HG03175 (cell line): ENCODE data around the gene ARMC3.
A peak's percentile ranks its signal among the peaks of the same experiment; 100 is the strongest.

Experiments used
- ATAC-seq: cut with Tn5 transposase; IDR thresholded peaks from one replicate; pipeline ENCODE4 v1.9.1; 2021; ENCODE audit warnings: mild to moderate bottlenecking, moderate library complexity; ENCODE audit not compliant: unreplicated experiment

The ARMC3 gene

GRCh38 chr10:22988581-22989360, 60.9 kb downstream of the ARMC3 start:
- ATAC-seq = peak; percentile 57

GRCh38 chr10:22990443-22990842, 62.6 kb downstream of the ARMC3 start:
- ATAC-seq = no peak

GRCh38 chr10:22992075-22992474, 64.2 kb downstream of the ARMC3 start:
- no peak for ATAC-seq

- no peak for ATAC-seq
Measured at GRCh38 chr10:22992621-22993020, 64.8 kb downstream of the ARMC3 start.

DNA sequence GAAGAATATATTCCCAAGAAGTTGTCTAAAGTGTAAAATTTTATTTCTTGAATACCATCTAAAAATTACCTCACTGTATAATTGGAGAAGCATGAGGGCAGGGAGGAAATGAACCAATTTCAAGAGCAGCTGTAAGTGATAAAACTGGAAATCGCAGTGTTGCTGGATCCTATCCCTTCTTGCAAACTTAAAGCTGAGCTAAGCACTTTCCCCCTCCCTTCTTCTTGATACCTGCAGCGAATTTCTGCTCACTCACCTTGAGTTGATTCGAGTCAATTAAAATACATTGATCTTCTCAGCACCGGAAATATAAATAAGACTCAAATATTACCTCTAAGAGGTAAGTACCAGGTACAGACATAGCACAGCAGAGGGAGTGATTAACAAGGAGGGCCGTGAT, 65.5 kb downstream of the ARMC3 start:
- no peak for ATAC-seq

DNA sequence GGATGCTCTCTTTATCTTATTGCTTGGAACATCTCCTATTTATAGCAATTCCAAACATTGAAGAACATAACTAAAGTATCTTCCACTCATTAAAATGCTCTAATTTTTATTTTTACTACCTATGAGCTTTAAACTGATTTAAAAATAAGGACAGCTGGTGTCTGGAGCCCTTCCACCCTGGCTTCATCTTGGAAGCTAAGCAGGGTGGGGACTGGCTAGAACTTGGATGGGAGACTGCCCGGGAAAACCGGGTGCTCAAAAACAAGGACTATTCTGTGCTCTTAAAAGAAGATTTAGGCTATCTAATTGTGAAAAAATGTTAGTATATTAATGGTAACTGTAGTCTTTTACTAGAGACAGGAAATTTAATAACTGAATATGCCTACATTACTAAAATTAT, 69.2 kb downstream of the ARMC3 start:
- no peak for ATAC-seq

GRCh38 chr10:22998091-22998490, 70.2 kb downstream of the ARMC3 start:
- no peak for ATAC-seq

DNA sequence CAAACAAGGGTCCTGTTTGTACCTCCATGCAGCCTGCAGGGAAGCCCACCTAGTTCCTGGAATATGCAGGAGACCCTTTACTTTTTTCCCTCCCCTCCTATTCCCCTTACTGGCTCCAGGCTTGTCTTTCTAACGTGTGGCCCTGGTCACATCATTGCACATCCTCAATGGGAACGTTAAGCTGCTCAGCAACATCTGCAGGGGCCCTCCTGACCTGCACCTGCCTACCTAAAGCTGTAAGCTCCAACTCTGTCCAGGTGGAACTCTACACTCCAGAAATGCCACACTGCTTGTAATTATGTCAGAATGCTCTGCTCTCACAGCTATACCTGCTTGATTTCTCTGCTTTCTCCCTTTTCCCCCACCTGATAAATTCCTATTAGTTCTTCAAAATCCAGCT, 72.1 kb downstream of the ARMC3 start:
- no peak for ATAC-seq

- no peak for ATAC-seq
Measured at GRCh38 chr10:23001901-23002516, 74.2 kb downstream of the ARMC3 start.

DNA sequence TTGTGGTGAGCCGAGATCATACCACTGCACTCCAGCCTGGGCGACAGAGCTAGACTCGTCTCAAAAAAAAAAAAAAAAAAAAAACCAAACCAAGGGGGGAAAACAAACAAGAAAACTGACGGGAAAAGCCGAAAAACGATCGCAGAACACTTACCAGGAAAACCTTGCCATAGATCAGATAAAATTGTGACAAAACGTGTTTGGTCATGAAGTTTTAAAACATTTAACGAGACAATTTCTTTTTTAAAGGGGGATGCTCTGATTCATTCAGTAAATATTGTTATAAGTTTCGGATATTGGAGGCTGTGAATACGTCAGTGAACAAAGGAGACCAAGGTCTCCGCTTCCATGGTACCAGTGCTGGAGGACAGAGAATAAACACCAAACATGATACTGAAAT, 77.3 kb downstream of the ARMC3 start:
- no peak for ATAC-seq

DNA sequence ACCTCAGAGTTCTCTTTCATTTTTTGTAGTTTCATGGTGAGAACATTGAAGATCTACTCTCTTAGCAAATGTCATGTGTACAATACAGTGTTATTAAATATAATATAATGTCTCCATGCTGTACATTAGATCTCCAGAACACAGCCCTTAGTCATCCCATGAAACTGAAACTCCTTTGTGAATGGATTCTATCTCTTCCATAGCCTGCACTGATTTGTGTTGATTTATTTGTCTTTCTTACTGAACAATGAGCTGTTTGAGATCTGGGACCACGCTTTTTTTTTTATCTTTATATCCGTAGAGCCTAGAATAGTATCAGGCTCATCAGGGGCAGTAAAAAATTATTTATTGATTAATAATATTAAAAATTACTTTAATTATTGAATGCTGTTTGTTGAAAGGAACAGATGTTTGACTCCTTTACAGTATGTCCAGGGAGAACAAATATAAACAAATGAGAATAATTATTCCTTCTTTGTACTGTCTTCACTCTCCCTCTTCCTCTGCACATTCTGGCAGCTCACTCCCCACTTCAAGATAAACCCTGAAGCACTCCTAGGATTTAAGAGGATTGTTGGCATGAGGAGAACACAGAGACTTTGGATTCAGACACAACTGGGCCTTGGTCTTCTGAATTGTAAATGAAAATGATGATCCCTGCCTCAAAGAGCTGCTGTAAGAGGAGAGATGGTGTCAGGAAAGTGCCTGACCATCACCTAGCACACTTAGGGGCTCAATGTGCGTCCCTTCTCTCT, 85.9 kb downstream of the ARMC3 start:
- ATAC-seq = no peak

DNA sequence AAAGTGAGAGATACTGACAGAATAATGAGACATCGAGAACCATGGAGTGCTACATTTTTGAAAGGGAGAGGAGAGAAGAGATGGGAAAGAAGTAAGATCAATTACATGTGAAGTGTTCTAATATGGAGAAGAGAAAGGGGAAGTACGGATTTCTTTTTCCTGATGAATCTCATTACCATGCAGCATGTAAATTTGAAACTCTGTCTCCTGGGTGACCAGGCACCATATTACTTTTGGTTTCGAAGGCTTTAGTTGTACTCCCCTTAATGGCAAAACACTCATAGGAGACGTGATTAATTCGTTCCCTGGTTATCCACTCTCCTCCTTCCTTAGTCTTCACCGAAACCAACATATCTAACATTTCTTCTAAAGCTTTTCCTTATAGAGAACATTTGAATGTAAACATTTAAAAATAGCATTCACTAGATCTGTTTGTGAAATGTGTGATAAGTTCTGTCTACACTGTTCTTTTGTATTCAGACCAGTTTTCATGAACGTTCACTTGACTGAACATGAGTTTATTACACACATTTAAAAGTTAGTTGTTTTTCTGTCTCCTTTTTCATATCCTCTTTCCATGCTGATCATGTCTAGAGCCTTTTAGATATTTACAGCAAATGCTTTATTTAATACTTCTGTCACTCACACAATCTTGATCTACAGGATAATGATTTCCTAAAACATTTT, 87.3 kb downstream of the ARMC3 start:
- ATAC-seq = peak; percentile 98

DNA sequence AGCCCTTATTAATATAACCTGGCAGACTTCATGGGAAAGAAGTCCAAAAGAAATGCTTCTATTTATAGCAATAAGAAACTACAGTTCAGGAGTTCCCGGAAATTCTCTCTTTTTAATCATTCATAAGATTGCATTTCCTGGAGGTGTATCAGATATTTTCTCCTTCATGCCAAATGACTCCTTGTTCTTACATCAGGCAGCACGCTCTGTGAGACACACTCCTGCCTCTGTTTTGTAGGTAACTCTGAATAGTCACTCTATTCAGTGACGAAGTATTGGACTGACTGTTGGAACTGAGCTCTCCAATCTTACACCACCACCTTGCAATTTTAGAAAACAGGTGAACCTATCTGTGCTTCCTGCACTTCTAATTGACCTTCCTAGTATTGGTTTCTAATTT, 88.8 kb downstream of the ARMC3 start:
- no peak for ATAC-seq

DNA sequence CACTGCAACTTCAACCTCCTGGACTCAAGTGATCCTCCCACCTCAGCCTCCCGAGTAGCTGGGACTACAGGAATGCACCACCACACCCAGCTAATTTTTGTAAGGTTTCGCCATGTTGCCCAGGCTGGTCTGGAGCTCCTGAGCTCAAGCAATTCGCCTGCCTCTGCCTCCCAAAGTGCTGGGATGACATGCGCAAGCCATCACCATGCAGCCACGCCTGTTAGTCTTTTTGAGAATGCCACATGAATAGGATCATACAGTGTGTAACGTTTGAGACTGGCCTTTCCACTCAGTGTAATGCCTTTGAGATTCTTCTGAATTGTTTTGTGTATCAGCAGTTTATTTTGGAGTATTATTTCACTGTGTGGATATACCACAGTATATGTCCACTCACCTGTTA, 91.8 kb downstream of the ARMC3 start:
- ATAC-seq = no peak

GRCh38 chr10:23021430-23021829, 93.6 kb downstream of the ARMC3 start:
- ATAC-seq = no peak

DNA sequence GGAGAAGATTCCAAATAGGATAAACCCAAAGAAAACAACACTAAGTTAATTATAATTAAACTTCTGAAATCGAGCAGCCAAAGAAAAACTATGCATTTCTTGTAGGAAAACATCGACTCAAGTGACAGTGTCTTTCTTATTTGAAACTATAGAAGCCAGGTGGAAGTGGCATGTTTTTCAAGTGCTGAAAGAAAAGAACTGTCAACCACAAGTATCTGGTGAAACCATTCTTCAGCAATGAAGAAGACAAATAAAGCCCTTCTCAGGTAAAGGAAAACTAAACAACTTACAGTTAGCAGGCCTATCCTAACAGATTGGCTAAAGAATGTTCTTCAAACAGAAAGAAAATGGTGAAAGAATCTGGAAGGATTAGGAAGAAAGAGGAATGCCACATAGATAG, 96.1 kb downstream of the ARMC3 start:
- no peak for ATAC-seq

GRCh38 chr10:23031318-23031717, 103.5 kb downstream of the ARMC3 start:
- no peak for ATAC-seq

DNA sequence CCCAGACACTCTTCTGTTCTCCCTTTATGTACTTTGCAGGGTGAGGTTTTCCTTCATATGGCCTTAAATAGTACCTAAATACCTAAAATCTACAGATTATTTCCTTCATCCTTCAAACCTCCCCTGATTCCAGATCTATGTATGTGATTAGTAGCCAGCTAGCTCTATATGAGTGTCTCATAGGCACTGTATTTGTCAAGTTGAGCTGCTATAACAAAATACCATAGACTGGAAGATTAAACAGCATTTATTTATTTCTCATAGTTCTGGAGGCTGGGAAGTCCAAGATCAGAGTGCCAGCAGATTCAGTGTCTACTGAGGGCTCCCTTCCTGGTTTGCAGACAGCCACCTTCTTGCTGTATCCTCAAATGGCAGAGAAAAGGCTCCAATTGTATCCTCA, 106.9 kb downstream of the ARMC3 start:
- ATAC-seq = no peak

DNA sequence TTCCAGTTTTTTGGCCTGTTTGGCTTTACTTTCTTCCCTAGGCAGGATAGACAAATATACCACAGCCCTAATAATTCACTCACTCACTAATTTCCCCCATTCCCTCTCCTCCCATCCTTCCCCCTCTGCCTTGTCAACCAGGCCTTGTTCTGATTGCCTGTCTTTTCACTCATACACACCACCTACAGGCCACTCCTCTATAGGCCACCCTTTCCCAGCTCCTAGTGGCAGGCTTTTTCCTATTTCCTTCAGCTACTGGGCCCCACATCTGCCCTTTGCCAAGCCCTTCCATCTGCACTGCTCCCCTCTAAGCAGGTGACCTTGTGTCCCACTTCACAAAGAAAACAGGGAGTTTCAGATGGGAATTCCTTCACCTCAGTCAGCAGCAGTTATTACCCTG, 107.7 kb downstream of the ARMC3 start:
- no peak for ATAC-seq

DNA sequence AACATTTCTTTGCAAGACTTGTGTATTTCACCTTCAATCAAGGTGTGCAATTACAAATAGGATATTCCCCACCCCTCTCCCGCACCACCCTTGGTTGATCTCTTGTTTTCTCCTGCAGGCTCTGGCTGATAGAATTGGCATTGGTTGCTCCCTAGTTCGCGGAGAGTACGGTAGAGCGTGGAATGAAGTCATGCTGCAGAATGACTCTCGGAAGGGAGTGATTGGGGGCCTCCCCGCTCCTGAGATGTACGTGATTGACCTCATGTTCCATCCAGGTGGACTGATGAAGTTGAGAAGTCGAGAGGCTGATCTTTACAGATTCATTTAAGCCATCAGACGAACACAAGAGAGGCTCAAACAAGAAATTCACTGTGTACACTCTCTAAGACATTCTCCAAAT, 109.3 kb downstream of the ARMC3 start:
- ATAC-seq = no peak

- ATAC-seq = no peak
Measured at GRCh38 chr10:23037561-23037960, 109.7 kb downstream of the ARMC3 start.
